ENCODE data around the gene WNK1.

DNA sequence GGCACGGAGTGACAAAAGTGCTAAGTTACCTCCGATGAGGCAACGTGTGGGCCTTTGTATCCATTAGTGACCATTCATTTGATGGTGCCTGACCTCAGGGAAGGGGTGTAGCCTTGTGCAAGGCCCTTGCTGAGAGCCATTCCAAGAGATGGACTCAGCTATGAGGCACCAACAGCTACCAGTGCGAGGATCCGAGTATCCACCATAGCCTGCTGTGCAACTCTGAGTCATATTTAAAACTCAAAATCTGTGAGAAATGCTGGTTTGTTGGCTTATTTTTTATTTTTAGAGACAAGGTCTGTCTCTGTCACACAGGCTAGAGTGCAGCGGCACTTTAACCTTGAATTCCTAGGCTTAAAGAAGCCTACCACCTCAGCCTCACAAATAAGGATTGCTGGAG is 25.1 kb upstream of the WNK1 start:
- TF ChIP-seq, protein P1, sequence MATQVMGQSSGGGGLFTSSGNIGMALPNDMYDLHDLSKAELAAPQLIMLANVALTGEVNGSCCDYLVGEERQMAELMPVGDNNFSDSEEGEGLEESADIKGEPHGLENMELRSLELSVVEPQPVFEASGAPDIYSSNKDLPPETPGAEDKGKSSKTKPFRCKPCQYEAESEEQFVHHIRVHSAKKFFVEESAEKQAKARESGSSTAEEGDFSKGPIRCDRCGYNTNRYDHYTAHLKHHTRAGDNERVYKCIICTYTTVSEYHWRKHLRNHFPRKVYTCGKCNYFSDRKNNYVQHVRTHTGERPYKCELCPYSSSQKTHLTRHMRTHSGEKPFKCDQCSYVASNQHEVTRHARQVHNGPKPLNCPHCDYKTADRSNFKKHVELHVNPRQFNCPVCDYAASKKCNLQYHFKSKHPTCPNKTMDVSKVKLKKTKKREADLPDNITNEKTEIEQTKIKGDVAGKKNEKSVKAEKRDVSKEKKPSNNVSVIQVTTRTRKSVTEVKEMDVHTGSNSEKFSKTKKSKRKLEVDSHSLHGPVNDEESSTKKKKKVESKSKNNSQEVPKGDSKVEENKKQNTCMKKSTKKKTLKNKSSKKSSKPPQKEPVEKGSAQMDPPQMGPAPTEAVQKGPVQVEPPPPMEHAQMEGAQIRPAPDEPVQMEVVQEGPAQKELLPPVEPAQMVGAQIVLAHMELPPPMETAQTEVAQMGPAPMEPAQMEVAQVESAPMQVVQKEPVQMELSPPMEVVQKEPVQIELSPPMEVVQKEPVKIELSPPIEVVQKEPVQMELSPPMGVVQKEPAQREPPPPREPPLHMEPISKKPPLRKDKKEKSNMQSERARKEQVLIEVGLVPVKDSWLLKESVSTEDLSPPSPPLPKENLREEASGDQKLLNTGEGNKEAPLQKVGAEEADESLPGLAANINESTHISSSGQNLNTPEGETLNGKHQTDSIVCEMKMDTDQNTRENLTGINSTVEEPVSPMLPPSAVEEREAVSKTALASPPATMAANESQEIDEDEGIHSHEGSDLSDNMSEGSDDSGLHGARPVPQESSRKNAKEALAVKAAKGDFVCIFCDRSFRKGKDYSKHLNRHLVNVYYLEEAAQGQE (IDR thresholded peaks at IDR 0.05) = no peak
- TF ChIP-seq CTCF (IDR thresholded peaks at IDR 0.05) (no peak), EP300 (IDR thresholded peaks at IDR 0.05) (no peak), ESRRA (IDR thresholded peaks at IDR 0.05; ENCODE audit: borderline replicate concordance, low read length) (no peak), POLR2A (IDR thresholded peaks at IDR 0.05; ENCODE audit: low read length) (no peak)

Measured in A549 (cell line).